ENCODE data around the gene FHIT.

DNA sequence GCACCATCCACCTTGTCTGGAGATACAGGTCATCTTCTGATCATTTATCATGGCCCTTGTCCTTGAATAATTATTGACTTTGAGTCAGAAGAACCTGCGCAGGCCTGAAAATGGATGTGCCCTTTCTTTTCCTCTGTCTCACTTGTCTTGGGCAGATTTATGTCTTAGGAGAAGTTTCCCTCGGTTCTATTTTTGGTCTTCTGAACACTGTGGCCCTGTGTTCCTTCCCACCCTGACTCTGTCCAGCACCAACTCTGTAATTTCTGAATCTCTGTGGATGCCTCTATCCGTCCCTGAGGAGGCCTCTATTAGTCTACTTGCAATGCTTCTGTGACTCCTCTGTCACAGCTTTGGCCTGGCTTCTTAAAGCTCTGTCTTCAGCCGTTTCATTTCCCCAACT, 1520.7 kb downstream of the FHIT start:
- no peak for TF ChIP-seq POLR2A (IDR thresholded peaks at IDR 0.05)
- TF ChIP-seq, protein P1, sequence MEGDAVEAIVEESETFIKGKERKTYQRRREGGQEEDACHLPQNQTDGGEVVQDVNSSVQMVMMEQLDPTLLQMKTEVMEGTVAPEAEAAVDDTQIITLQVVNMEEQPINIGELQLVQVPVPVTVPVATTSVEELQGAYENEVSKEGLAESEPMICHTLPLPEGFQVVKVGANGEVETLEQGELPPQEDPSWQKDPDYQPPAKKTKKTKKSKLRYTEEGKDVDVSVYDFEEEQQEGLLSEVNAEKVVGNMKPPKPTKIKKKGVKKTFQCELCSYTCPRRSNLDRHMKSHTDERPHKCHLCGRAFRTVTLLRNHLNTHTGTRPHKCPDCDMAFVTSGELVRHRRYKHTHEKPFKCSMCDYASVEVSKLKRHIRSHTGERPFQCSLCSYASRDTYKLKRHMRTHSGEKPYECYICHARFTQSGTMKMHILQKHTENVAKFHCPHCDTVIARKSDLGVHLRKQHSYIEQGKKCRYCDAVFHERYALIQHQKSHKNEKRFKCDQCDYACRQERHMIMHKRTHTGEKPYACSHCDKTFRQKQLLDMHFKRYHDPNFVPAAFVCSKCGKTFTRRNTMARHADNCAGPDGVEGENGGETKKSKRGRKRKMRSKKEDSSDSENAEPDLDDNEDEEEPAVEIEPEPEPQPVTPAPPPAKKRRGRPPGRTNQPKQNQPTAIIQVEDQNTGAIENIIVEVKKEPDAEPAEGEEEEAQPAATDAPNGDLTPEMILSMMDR (IDR thresholded peaks at IDR 0.05) = no peak
